Hepatic stellate cell (primary cell): ENCODE measurements around the gene MGST2.

Source experiments
- DNase-seq: peaks from one replicate; pipeline ENCODE4 v3.0.0; 2011; ENCODE audit warnings: low spot score

Gene MGST2

GRCh38 chr4:139643042-139643895 is 22.4 kb upstream of the MGST2 start:
- no peak for DNase-seq

DNA sequence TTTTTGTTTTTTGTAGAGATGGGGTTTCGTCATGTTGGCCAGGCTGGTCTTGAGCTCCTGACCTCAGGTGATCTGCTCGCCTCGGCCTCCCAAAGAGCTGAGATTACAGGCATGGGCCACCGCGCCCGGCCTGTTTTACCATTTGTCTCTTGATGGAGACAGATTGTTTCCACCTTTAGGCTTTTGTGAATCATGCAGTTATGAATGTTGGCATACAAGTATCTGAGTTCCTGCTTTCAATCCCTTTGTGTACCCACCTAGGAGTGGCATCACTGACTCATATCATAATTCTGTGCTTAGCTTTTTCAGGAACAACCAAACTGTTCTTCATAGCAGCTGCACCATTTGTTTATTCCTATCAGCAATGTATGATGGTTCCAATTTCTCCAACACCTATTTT is 20.2 kb upstream of the MGST2 start:
- DNase-seq, result no peak

GRCh38 chr4:139647184-139647583 is 18.4 kb upstream of the MGST2 start:
- DNase-seq, result no peak

GRCh38 chr4:139647952-139648351 is 17.7 kb upstream of the MGST2 start:
- no peak for DNase-seq

DNA sequence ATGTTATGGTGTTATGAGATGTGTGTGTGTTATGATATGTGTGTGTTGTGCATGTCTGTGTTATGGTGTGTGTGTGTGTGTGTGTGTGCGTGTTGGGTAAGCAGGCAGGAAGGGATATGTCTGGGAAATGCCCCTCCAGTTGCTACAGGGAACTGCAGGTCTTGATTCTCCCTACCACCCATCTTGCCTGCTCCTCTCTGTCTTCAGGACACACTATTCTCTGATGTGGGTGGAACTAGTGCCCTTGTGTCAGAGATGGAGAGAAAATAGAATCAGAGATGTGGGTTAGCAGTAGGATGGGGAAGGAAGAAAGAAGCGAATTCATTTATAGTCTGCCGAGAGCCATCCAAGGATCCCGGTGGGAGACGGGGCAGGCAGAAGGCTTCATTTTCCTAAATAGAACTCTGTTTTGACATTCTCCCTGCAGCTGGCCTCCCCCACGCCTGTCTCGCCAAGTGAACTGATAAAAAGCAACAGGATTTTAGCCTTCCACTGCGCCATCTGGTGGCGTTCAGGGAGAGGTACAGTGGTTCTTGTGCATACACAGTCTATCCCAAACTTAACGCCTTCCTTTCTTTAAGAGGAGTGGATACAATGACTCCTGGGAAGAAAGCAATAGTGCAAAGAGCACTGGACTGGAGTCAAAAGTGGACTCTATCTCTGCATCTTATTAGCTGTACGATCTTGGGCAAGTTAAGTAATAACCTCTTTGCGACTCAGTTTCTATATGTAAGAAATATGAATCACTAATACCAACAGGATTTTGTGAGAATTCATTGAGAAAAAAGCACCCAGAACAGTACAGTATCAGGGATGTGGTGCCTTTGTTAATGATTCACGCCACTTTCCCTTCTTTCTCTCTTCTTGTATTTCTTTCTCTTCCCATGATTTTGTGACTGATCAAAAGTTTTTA is 14.1 kb upstream of the MGST2 start:
- DNase-seq, result peak; percentile 51

- DNase-seq, result no peak
Measured at GRCh38 chr4:139654516-139654915, 11.1 kb upstream of the MGST2 start.

DNA sequence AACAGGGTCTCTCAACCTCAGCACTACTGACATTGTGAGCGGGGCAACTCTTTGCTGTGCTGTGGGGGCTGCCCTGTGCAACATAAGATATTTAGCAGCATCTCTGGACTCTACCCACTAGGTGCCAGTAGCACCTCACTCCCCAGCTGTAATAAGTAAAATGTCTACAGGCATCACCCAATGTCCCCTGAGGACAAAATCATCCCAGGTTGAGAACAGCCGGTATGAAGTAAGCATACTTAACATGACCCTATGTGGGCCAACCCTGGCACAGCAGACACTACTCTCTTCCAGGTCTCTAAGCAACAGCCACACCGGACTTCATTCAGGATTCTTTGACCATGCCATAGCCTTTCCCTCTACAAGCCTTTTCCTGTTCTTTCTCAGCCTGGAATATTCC is 10.5 kb upstream of the MGST2 start:
- peak; percentile 12 for DNase-seq

GRCh38 chr4:139656614-139657486 is 8.8 kb upstream of the MGST2 start:
- DNase-seq, result peak; percentile 60

DNA sequence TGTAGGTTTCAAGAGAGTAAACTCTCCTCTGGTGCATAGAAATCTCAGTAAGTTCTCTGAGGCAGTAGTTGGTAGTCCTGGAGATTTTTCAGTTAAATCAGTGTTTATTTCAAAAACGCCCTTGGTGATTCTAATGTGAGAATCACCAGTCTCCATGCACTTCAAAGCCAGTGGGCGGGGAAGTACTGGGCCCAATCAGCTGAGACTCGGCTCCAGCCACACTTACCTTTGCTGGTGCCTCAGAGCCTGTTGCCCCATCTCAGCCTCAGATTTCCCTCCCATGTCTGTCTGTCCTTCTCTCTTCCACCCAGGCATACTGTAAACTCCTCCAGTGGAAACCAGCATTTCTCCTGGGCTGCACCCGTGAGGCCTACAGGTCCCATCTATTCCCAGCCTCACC is 7.4 kb upstream of the MGST2 start:
- no peak for DNase-seq

- DNase-seq, result no peak
Measured at GRCh38 chr4:139658586-139659382, 6.8 kb upstream of the MGST2 start.

GRCh38 chr4:139659735-139660424 is 5.7 kb upstream of the MGST2 start:
- no peak for DNase-seq

DNA sequence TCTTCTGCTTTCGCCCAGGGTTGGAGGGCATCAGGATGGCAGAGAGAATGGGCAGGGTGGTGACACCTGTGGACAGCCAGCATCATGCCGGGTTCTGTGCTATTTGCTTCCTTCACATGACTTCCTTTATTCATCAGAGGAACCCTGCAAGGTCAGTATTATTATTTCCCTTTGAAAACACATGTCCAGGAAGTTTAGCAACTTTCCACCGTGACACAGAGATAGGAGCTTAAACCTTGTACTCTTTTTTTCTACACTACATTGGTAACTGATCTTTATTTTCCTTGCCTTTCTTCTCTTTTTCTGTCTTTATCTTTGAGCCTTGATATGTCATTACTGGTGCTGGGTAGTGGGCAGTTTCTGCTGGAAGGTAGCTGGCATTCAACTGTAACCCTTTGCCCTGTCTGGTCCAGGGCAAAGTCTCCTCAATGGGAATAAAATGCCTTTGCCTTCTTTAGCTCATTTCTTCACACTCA is 5.0 kb upstream of the MGST2 start:
- no peak for DNase-seq

DNA sequence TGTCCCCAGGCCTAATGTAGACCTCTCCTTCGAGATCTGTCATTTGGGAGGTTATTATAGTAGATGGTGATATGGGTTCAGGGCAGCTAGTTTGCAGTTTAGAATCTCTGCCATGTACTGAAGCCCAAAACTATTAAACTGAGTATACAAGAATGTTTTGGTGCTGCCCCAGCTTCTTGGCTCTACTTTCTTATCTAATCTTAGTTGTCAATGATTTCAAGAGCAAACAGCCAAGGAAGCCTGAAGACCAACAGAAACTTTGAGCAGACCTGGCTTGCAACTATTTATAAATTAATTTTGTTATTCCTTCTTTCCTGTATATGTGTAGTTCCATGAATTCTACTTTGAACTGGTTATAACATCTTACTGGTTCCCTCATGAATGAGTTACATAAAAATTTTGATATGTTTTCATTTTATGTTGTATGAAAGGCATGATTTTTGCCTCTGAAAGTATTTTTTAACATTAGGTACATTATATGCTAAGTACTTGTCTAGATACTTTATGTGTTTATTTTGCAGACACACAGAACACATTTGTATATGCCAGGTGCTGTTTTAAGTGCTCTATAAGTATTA is 2.0 kb upstream of the MGST2 start:
- DNase-seq, result no peak

DNA sequence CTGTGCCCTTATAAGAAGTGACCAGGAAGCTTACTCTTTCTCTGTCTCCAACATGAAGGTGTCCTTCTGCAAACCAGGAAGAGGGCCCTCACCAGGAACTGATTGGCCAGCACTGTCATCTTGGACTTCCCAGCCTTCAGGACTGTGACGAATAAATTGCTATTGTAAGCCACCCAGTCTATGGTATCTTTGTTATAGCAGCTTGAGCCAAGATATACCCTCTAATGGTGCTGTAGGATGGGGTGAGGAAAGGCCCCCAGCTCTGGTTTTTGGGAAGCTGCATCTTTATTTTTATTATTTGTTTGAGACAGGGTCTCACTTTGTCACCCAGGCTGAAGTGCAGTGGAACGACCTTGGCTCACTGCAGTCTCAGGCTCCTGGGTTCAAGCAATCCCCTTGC is 1.2 kb upstream of the MGST2 start:
- no peak for DNase-seq

GRCh38 chr4:139665079-139665689 is 435 bp upstream of the MGST2 start:
- no peak for DNase-seq

DNA sequence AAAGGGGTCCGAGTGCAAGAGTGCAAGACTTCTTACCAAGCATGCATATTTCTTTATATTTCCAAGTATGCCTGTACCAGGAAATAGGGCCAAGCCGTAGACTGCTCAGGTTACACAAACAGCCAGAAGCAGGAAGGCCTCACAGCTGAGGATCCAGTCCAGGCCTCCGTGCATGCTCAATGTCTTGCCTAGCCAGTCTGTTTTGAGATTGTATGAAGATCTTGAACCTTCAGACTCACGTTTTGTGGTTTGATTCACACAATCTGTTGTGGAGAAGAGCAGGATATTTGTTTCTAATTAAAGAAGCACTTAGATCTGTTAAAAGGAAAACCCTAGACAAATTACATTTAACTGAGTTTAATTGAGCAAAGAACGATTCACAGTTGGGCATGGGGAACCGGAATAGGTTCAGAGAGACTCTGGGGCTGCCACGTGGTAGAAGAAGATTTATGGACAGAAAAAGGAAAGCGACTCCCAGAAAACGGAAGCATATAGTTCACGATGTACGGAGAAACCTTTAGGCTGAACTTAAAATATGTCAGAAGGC is 1.2 kb downstream of the MGST2 start:
- peak; percentile 14 for DNase-seq

GRCh38 chr4:139668036-139668435 is 2.4 kb downstream of the MGST2 start:
- DNase-seq, result no peak

DNA sequence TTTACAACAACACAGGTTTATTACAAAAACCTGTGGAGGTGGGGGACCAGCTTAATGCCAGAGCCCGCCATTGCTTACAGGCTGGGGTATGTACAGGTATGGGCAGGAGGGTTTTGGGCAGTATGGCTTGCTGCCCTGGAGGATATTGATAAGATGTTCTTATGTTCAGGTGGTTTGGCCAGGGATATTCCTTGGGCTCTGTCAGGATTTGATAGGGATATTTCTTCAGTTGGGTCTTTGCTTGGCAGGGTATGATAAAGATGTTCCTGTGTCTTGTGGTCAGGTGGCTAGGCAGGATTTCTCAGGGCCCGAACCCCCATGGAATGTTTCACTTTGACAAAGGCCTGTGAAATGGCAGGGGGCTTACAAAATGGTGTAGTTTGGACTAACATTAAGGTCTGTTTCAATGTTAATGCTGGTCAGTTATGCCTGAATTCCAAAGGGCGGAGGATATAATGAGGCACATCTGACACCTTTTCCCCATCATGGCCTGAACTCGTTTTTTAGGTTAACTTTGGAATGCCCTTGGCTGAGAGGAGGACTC is 3.1 kb downstream of the MGST2 start:
- no peak for DNase-seq

- no peak for DNase-seq
Measured at GRCh38 chr4:139669335-139669734, 3.7 kb downstream of the MGST2 start.
